Stomach (tissue), 9 donors: ENCODE results near the gene STAM2. TPM values are rescaled to one million over a fixed set of nuclear protein-coding genes. Genes with fewer than 3 reads are reported as not detected.
"Not testable (repeated sequence)": the region's sequence is repeated elsewhere in the genome, so short reads cannot be mapped to it uniquely, and the experiment has no call there.

ENCODE experiments used
- DNase-seq, 2 donors: peaks; one replicate each; pipeline versions ENCODE4 v3.0.0 to v3.0.0-alpha.2; 2013 to 2019
- H3K27ac ChIP-seq, 5 donors: fragments of 200-600 bp in 4 of 5; sonication (generic) in 4 of 5; one replicate each; pipeline ENCODE4 v1.5.1; 2013 to 2019; ENCODE audit warnings: mild to moderate bottlenecking in 1 of 5, moderate library complexity in 1 of 5
- H3K27me3 ChIP-seq, 3 donors: fragments of 200-600 bp; sonication (generic); one replicate each; pipeline ENCODE4 v1.5.1; 2017 to 2019; ENCODE audit warnings: mixed run types in 1 of 3
- H3K36me3 ChIP-seq, 4 donors: fragments of 200-600 bp; sonication (generic); 1 replicate in 3 of 4; 2 replicates in 1 of 4; pipeline ENCODE4 v1.5.1; 2016 to 2019
- H3K4me1 ChIP-seq, 4 donors: fragments of 200-600 bp; sonication (generic); one replicate each; pipeline ENCODE4 v1.5.1; 2016 to 2019
- H3K4me3 ChIP-seq, 4 donors: fragments of 200-600 bp; sonication (generic) in 3 of 4; one replicate each; pipeline ENCODE4 v1.5.1; 2016 to 2019; ENCODE audit warnings: mild to moderate bottlenecking in 1 of 4
- H3K9me3 ChIP-seq, 4 donors: fragments of 200-600 bp; sonication (generic); one replicate each; pipeline ENCODE4 v1.5.1; 2016 to 2019
- CTCF ChIP-seq, 7 experiments: fragments of 450-650 bp in 4 of 7; fragments of 200-600 bp in 3 of 7; sonication (generic) in 3 of 7; IDR thresholded peaks; one replicate each; pipeline ENCODE4 v1.5.1; 2016 to 2019; ENCODE audit warnings: antibody characterized with exemption in 7 of 7, control low read depth in 2 of 7, mild to moderate bottlenecking in 1 of 7
- EP300 ChIP-seq: sonication (generic); formaldehyde crosslinking; IDR thresholded peaks from one replicate; pipeline ENCODE4 v1.6.1; 2017; ENCODE audit warnings: antibody characterized with exemption
- POLR2A ChIP-seq, 4 donors: fragments of 450-650 bp; IDR thresholded peaks; one replicate each; pipeline ENCODE4 v1.6.1; 2016; ENCODE audit warnings: antibody characterized with exemption in 4 of 4, control low read depth in 2 of 4, mild to moderate bottlenecking in 1 of 4, moderate library complexity in 1 of 4
- POLR2AphosphoS5 ChIP-seq, 3 donors: sonication (generic); formaldehyde crosslinking; IDR thresholded peaks; one replicate each; pipeline ENCODE4 v1.6.1; 2016; ENCODE audit warnings: antibody characterized with exemption in 3 of 3
- WGBS, 5 donors: extraction: QIAGEN DNeasy Blood & Tissue Kit in 3 of 5; methylation state at CpG; one replicate each; pipeline versions ENCODE4 v1.1.5 to v1.1.7; 2013 to 2018; 5-methylcytosine and 5-hydroxymethylcytosine counted together
- intact Hi-C: fragments of 100-400 bp; cut with DNase I; formaldehyde crosslinking; loops from one replicate; pipeline ENCODE4 v1.15.1; 2023; ENCODE audit warnings: low total_unique reads
- polyA plus RNA-seq, 3 donors: library from polyadenylated mRNA; stranded (reverse); fragments of 200-250 nt; gene quantifications; one replicate each; pipeline ENCODE4 v1.2.3, GENCODE V29; 2013
- total RNA-seq, 5 donors: library from RNA; depleted of rRNA; stranded (reverse); fragments of >200 nt; gene quantifications; one replicate each; pipeline versions ENCODE4 v1.1.0 to v1.2.3, GENCODE V29; 2014 to 2016
- donor health status: healthy with polysubstance abuse.
- donor health status: Bipolar disorder and iron deficiency.
- donor health status: healthy.

The STAM2 gene
- total and polyA plus RNA-seq, 8 donors: 4.9 to 55.3 (median 11.1) TPM

GRCh38 chr2:152114366-152114765 lies 61.2 kb downstream of the STAM2 start:
- intact Hi-C loops: no loop called here
- TF ChIP-seq POLR2A (IDR thresholded peaks at IDR 0.05) (no peak), POLR2AphosphoS5 (IDR thresholded peaks at IDR 0.05) (no peak), EP300 (no peak), CTCF (IDR thresholded peaks at IDR 0.05) (no peak)
- no peaks in the 10 kb centered on the region for H3K27me3 ChIP-seq
- no peaks in the 10 kb centered on the region for H3K9me3 ChIP-seq
- 88 to 96% (median 92%) methylated on average over 3 of the region's 3 CpGs for WGBS, 5 donors
- H3K27ac ChIP-seq: no peak overlapping the region
- H3K4me1 ChIP-seq: no peaks in the 10 kb centered on the region
- DNase-seq: no peak
- no peak overlapping the region for H3K4me3 ChIP-seq
- peaks cover 2 to 7% (median 4%) of the 10 kb centered on the region in 4 donors for H3K36me3 ChIP-seq

- intact Hi-C loops, H3K27me3 ChIP-seq, H3K36me3 ChIP-seq, DNase-seq, H3K9me3 ChIP-seq, H3K27ac ChIP-seq, H3K4me1 ChIP-seq, H3K4me3 ChIP-seq: not testable (repeated sequence)
- WGBS, 5 donors: 92 to 95% (median 94%) methylated on average over 13 of the region's 13 CpGs
Observed at GRCh38 chr2:152107140-152107539, 68.4 kb downstream of the STAM2 start.

GRCh38 chr2:152106464-152106863 lies 69.1 kb downstream of the STAM2 start:
- WGBS, 5 donors: 72 to 87% (median 82%) methylated on average over 4 of the region's 4 CpGs
- H3K27me3 ChIP-seq: peaks cover 0 to 9% (median 0%) of the 10 kb centered on the region in 3 donors
- no peaks in the 10 kb centered on the region for H3K36me3 ChIP-seq
- no peak for DNase-seq
- H3K4me1 ChIP-seq: no peaks in the 10 kb centered on the region
- no peaks in the 10 kb centered on the region for H3K9me3 ChIP-seq
- intact Hi-C loops: no loop called here
- TF ChIP-seq POLR2A (IDR thresholded peaks at IDR 0.05): no peak
- TF ChIP-seq POLR2AphosphoS5 (IDR thresholded peaks at IDR 0.05): no peak
- no peak for TF ChIP-seq EP300
- TF ChIP-seq CTCF (IDR thresholded peaks at IDR 0.05): no peak
- no peak overlapping the region for H3K27ac ChIP-seq
- no peak overlapping the region for H3K4me3 ChIP-seq

- intact Hi-C loops: no loop called here
- H3K36me3 ChIP-seq: no peaks in the 10 kb centered on the region
- DNase-seq: no peak
- no peak overlapping the region for H3K27ac ChIP-seq
- TF ChIP-seq POLR2AphosphoS5 (IDR thresholded peaks at IDR 0.05) (no peak), CTCF (IDR thresholded peaks at IDR 0.05) (no peak), EP300 (no peak), POLR2A (IDR thresholded peaks at IDR 0.05) (no peak)
- 93 to 99% (median 97%) methylated on average over 3 of the region's 3 CpGs for WGBS, 5 donors
- peaks cover 0 to 41% (median 20%) of the 10 kb centered on the region in 3 donors for H3K27me3 ChIP-seq
- no peak overlapping the region for H3K4me3 ChIP-seq
- no peaks in the 10 kb centered on the region for H3K9me3 ChIP-seq
- peaks cover 14 to 17% (median 15%) of the 10 kb centered on the region in 4 donors for H3K4me1 ChIP-seq
Observed at GRCh38 chr2:152103271-152103670, 72.3 kb downstream of the STAM2 start.

GRCh38 chr2:152100961-152101360 lies 74.6 kb downstream of the STAM2 start:
- 88 to 93% (median 90%) methylated on average over 2 of the region's 2 CpGs for WGBS, 5 donors
- no peak for DNase-seq
- H3K9me3 ChIP-seq: no peaks in the 10 kb centered on the region
- H3K4me1 ChIP-seq: peaks cover 20 to 28% (median 23%) of the 10 kb centered on the region in 4 donors
- intact Hi-C loops: no loop called here
- H3K27ac ChIP-seq: no peak overlapping the region
- TF ChIP-seq POLR2AphosphoS5 (IDR thresholded peaks at IDR 0.05) (no peak), CTCF (IDR thresholded peaks at IDR 0.05) (no peak), EP300 (no peak), POLR2A (IDR thresholded peaks at IDR 0.05) (no peak)
- H3K27me3 ChIP-seq: peaks cover 0 to 45% (median 21%) of the 10 kb centered on the region in 3 donors
- no peaks in the 10 kb centered on the region for H3K36me3 ChIP-seq
- no peak overlapping the region for H3K4me3 ChIP-seq
